DND-41 (cell line): ENCODE results near the gene VSX1.
A peak's percentile ranks its signal among the peaks of the same experiment; 100 is the strongest.

Source experiments
- ATAC-seq: fragments of 200-7000 bp; cut with Tn5 transposase; 3 replicates; pipeline ENCODE4 v1.9.1; 2021; ENCODE audit warnings: low read depth; ENCODE audit not compliant: insufficient read depth
- DNase-seq: peaks from one replicate; pipeline ENCODE4 v3.0.0-alpha.2; 2020
- H2AFZ ChIP-seq: 2 replicates; pipeline ENCODE4 v1.6.0; 2012; ENCODE audit warnings: low read depth, low read length
- H3K27ac ChIP-seq: 2 replicates; pipeline ENCODE4 v1.5.1; 2012; ENCODE audit warnings: low read length, inconsistent platforms
- H3K27me3 ChIP-seq: fragments of 200-600 bp; sonication (generic); 2 replicates; pipeline ENCODE4 v1.6.0; 2012; ENCODE audit warnings: low read length, mild to moderate bottlenecking, inconsistent platforms; ENCODE audit not compliant: insufficient read depth, poor library complexity
- H3K36me3 ChIP-seq: 2 replicates; pipeline ENCODE4 v1.5.1; 2012; ENCODE audit warnings: low read length, inconsistent platforms; ENCODE audit not compliant: insufficient read depth
- H3K4me1 ChIP-seq: 2 replicates; pipeline ENCODE4 v1.5.1; 2012; ENCODE audit warnings: mild to moderate bottlenecking, low read length; ENCODE audit not compliant: insufficient read depth
- H3K4me2 ChIP-seq: 2 replicates; pipeline ENCODE4 v1.6.0; 2012; ENCODE audit warnings: mild to moderate bottlenecking, moderate library complexity, low read length, inconsistent platforms; ENCODE audit not compliant: insufficient read depth
- H3K4me3 ChIP-seq, 2 experiments: fragments of 200-600 bp in 1 of 2; shearing (Covaris generic) in 1 of 2; 2 replicates each; pipeline ENCODE4 v1.5.1; 2012 to 2016; ENCODE audit warnings: inconsistent platforms in 2 of 2, low read length in 2 of 2, mild to moderate bottlenecking in 2 of 2, low read depth in 1 of 2, moderate library complexity in 1 of 2
- H3K79me2 ChIP-seq: 2 replicates; pipeline ENCODE4 v1.6.0; 2012; ENCODE audit warnings: low read length, inconsistent platforms; ENCODE audit not compliant: insufficient read depth
- H3K9ac ChIP-seq: 2 replicates; pipeline ENCODE4 v1.6.0; 2012; ENCODE audit warnings: low read depth, mild to moderate bottlenecking, inconsistent platforms, low read length, moderate library complexity
- H3K9me3 ChIP-seq: 2 replicates; pipeline ENCODE4 v1.5.1; 2012; ENCODE audit warnings: low read length, moderate library complexity, mild to moderate bottlenecking, inconsistent platforms; ENCODE audit not compliant: insufficient read depth, severe bottlenecking
- H4K20me1 ChIP-seq: 2 replicates; pipeline ENCODE4 v1.6.0; 2012; ENCODE audit warnings: low read length; ENCODE audit not compliant: insufficient read depth
- CTCF ChIP-seq: IDR thresholded peaks from 2 replicates; pipeline ENCODE4 v1.5.1; 2012; ENCODE audit warnings: borderline replicate concordance, low read length, moderate library complexity, mild to moderate bottlenecking; ENCODE audit not compliant: poor library complexity, severe bottlenecking; ENCODE audit errors: extremely low read depth
- EZH2 ChIP-seq: IDR thresholded peaks from 3 replicates; pipeline ENCODE4 v1.6.1; 2012; ENCODE audit warnings: borderline replicate concordance, low read depth, mild to moderate bottlenecking, moderate library complexity, low read length, inconsistent platforms; ENCODE audit not compliant: severe bottlenecking

The VSX1 gene

GRCh38 chr20:25033924-25034300 lies 48.0 kb downstream of the VSX1 start:
- DNase-seq (no peak), ATAC-seq (no peak)
- no peak overlapping the region for H3K4me2 ChIP-seq
- peaks cover 38% of the 10 kb centered on the region for H3K36me3 ChIP-seq
- no peak overlapping the region for H2AFZ ChIP-seq
- H3K27ac ChIP-seq, result no peak overlapping the region
- peaks cover 33% of the 10 kb centered on the region for H3K4me1 ChIP-seq
- TF ChIP-seq CTCF, result no peak
- no peak overlapping the region for H3K4me3 ChIP-seq
- H3K79me2 ChIP-seq, result peaks cover 54% of the 10 kb centered on the region
- H4K20me1 ChIP-seq, result peaks cover 36% of the 10 kb centered on the region
- no peak overlapping the region for H3K9ac ChIP-seq
- H3K9me3 ChIP-seq, result no peaks in the 10 kb centered on the region
- no peaks in the 10 kb centered on the region for H3K27me3 ChIP-seq

GRCh38 chr20:25033265-25033923 lies 48.5 kb downstream of the VSX1 start:
- DNase-seq (no peak), ATAC-seq (no peak)
- peaks cover 31% of the 10 kb centered on the region for H4K20me1 ChIP-seq
- H3K4me1 ChIP-seq, result peaks cover 28% of the 10 kb centered on the region
- H3K9me3 ChIP-seq, result no peaks in the 10 kb centered on the region
- peaks cover 48% of the 10 kb centered on the region for H3K79me2 ChIP-seq
- peak overlapping the region; percentile 35; the same call in 1 of the 2 replicates for H3K27ac ChIP-seq
- no peak overlapping the region for H2AFZ ChIP-seq
- H3K36me3 ChIP-seq, result peaks cover 36% of the 10 kb centered on the region
- TF ChIP-seq EZH2 (no peak), CTCF (no peak)
- no peak overlapping the region for H3K9ac ChIP-seq
- no peak overlapping the region for H3K4me2 ChIP-seq
- H3K27me3 ChIP-seq, result no peaks in the 10 kb centered on the region
- H3K4me3 ChIP-seq, result no peak overlapping the region

GRCh38 chr20:25032478-25033264 lies 49.3 kb downstream of the VSX1 start:
- H3K9ac ChIP-seq, result no peak overlapping the region
- no peak overlapping the region for H3K4me2 ChIP-seq
- peaks cover 44% of the 10 kb centered on the region for H3K79me2 ChIP-seq
- H4K20me1 ChIP-seq, result peaks cover 30% of the 10 kb centered on the region
- peaks cover 36% of the 10 kb centered on the region for H3K36me3 ChIP-seq
- H3K9me3 ChIP-seq, result no peaks in the 10 kb centered on the region
- peaks cover 21% of the 10 kb centered on the region for H3K4me1 ChIP-seq
- H3K4me3 ChIP-seq, result no peak overlapping the region
- no peaks in the 10 kb centered on the region for H3K27me3 ChIP-seq
- ATAC-seq (no peak), DNase-seq (no peak)
- no peak for TF ChIP-seq EZH2
- TF ChIP-seq CTCF, result no peak
- peak overlapping the region; percentile 35; the same call in 1 of the 2 replicates for H3K27ac ChIP-seq
- no peak overlapping the region for H2AFZ ChIP-seq
